C1 segment of cervical spinal cord (tissue), 14 donors: ENCODE results near the gene BASP1.
"Not testable (repeated sequence)": the region's sequence is repeated elsewhere in the genome, so short reads cannot be mapped to it uniquely, and the experiment has no call there.

Source experiments
- DNase-seq, 14 donors: peaks; one replicate each; lab custom pipeline; 2025; lab: John Stamatoyannopoulos, UW

Gene BASP1

GRCh38 chr5:17317473-17317872 is 100.0 kb downstream of the BASP1 start:
- DNase-seq, result no peak

DNA sequence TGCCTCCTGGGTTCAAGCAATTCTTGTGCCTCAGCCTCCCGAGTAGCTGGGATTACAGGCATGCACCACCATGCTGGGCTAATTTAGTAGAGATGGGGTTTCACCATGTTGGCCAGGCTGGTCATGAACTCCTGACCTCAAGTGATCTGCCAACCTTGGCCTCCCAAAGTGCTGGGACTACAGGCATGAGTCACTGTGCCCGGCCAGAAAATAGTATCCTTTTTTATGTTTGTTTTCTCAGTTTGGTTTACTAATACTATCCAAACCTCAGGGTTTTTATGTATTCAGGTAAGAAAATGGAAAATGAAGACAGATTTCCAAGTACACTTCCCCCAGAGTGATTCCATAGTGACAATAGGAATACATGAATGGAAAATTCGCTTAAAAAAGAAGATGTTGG is 101.7 kb downstream of the BASP1 start:
- not testable (repeated sequence) for DNase-seq

- no peak for DNase-seq
Observed at GRCh38 chr5:17325770-17326599, 108.6 kb downstream of the BASP1 start.
